ENCODE results near the gene BBS2. TPM values are rescaled to one million over a fixed set of nuclear protein-coding genes. Genes with fewer than 3 reads are reported as not detected.

Gene BBS2
- total and polyA plus RNA-seq, 8 donors: 11.3 to 142 (median 47.7) TPM

- Histone ChIP-seq H3K36me3 (no peaks in the 10 kb centered on the region), H3K27ac (no peak overlapping the region), H3K4me1 (peaks cover 0 to 14% (median 7%) of the 10 kb centered on the region in 4 donors), H3K4me3 (no peak overlapping the region), H3K9me3 (no peaks in the 10 kb centered on the region), H3K27me3 (peaks cover 0 to 6% (median 0%) of the 10 kb centered on the region in 3 donors)
- WGBS, 5 donors: 29 to 45% (median 33%) methylated on average over 12 of the region's 12 CpGs
- DNase-seq: peak in 1 of 2 donors; percentile 37
- no peak for TF ChIP-seq POLR2A (IDR thresholded peaks at IDR 0.05)
- TF ChIP-seq CTCF (IDR thresholded peaks at IDR 0.05): no peak
- intact Hi-C loops (cut with DNase I; ENCODE audit: low total_unique reads): no loop called here
These were observed 27.5 kb upstream of the BBS2 start for GRCh38 chr16:56547120-56547948.

GRCh38 chr16:56542039-56542438, 22.2 kb upstream of the BBS2 start:
- no peak for DNase-seq
- TF ChIP-seq POLR2A (IDR thresholded peaks at IDR 0.05): no peak
- no peak for TF ChIP-seq POLR2AphosphoS5 (IDR thresholded peaks at IDR 0.05)
- H3K9me3 ChIP-seq: no peaks in the 10 kb centered on the region

GRCh38 chr16:56539656-56540055, 19.8 kb upstream of the BBS2 start:
- DNase-seq: no peak
- no peak overlapping the region for H3K27ac ChIP-seq
- WGBS, 5 donors: 50 to 61% (median 58%) methylated on average over 4 of the region's 4 CpGs

More at GRCh38 chr16:56542039-56542438, 22.2 kb upstream of the BBS2 start:
- Histone ChIP-seq H3K4me1 (peaks cover 0 to under 1% (median 0%) of the 10 kb centered on the region in 4 donors), H3K27ac (no peak overlapping the region), H3K4me3 (no peak overlapping the region), H3K27me3 (peaks cover 0 to 6% (median 0%) of the 10 kb centered on the region in 3 donors), H3K36me3 (no peaks in the 10 kb centered on the region)
- intact Hi-C loops (cut with DNase I; ENCODE audit: low total_unique reads): no loop called here
- 6 to 53% (median 8%) methylated on average over 2 of the region's 2 CpGs for WGBS, 5 donors

GRCh38 chr16:56538331-56538730, 18.5 kb upstream of the BBS2 start:
- peaks cover 0 to 23% (median 0%) of the 10 kb centered on the region in 3 donors for H3K27me3 ChIP-seq
- H3K36me3 ChIP-seq: no peaks in the 10 kb centered on the region
- H3K9me3 ChIP-seq: no peaks in the 10 kb centered on the region
- H3K4me3 ChIP-seq: no peak overlapping the region
- no peak overlapping the region for H3K27ac ChIP-seq
- no peak for DNase-seq
- H3K4me1 ChIP-seq: no peaks in the 10 kb centered on the region
- WGBS, 5 donors: 86 to 92% (median 89%) methylated on average over 7 of the region's 7 CpGs
- intact Hi-C loops (cut with DNase I; ENCODE audit: low total_unique reads): no loop called here
- TF ChIP-seq EP300 (IDR thresholded peaks at IDR 0.05) (no peak), POLR2AphosphoS5 (IDR thresholded peaks at IDR 0.05) (no peak), CTCF (IDR thresholded peaks at IDR 0.05) (no peak), POLR2A (IDR thresholded peaks at IDR 0.05) (no peak)

More at GRCh38 chr16:56539656-56540055, 19.8 kb upstream of the BBS2 start:
- Histone ChIP-seq H3K36me3 (no peaks in the 10 kb centered on the region), H3K9me3 (no peaks in the 10 kb centered on the region), H3K4me1 (no peaks in the 10 kb centered on the region), H3K27me3 (peaks cover 0 to 18% (median 0%) of the 10 kb centered on the region in 3 donors), H3K4me3 (no peak overlapping the region)
- intact Hi-C loops (cut with DNase I; ENCODE audit: low total_unique reads): no loop called here
- TF ChIP-seq POLR2A (IDR thresholded peaks at IDR 0.05) (no peak), EP300 (IDR thresholded peaks at IDR 0.05) (no peak), CTCF (IDR thresholded peaks at IDR 0.05) (no peak), POLR2AphosphoS5 (IDR thresholded peaks at IDR 0.05) (no peak)

All from stomach (tissue), 9 donors.